Astrocyte (in vitro differentiated cells and primary cell): ENCODE data around the gene GFOD1.

Experiments used
- EZH2 ChIP-seq: IDR thresholded peaks from 2 replicates; pipeline ENCODE4 v1.6.1; 2012; ENCODE audit warnings: mild to moderate bottlenecking, low read length, inconsistent platforms; ENCODE audit not compliant: insufficient read depth
- TF ChIP-seq, protein P1 (sequence below): IDR thresholded peaks from 2 replicates; pipeline ENCODE4 v1.5.1; 2011; ENCODE audit warnings: low read depth, mild to moderate bottlenecking, inconsistent platforms, low read length, moderate library complexity; ENCODE audit not compliant: insufficient read depth

DNA sequence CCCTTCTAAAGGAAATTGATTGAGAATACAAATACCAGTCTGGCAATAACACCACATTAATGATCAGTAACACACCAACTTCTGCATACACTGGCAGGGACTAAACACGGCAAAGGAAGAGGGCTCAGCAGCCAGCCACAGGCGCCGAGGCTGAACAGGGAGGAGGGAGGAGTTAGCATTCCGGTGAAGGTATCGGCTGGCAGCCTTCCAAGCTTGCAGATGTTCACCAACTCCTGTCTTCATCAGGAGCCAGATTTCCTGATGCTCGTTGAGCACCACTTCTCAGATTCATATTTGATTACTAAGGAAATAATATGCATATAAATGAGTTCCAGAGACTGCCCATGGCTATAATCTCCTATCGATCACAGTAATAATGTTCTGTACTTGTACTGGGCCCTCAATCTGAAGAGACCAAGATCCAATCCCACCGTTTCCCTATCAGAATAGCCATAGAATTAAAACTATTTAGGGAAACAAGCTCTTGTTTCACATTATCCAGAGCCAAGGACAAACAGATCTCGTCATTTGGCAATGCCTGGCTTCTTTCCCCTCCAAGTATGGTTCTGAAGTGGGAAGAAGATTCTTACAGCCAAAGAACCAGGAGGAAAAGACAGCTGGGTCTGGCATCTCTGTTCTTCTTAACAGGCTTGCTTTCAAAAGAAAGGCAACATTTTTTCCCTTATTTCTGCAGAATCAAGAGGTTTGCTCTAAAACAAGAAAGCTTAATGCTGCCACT, 42.2 kb downstream of the GFOD1 start:
- TF ChIP-seq, protein P1, sequence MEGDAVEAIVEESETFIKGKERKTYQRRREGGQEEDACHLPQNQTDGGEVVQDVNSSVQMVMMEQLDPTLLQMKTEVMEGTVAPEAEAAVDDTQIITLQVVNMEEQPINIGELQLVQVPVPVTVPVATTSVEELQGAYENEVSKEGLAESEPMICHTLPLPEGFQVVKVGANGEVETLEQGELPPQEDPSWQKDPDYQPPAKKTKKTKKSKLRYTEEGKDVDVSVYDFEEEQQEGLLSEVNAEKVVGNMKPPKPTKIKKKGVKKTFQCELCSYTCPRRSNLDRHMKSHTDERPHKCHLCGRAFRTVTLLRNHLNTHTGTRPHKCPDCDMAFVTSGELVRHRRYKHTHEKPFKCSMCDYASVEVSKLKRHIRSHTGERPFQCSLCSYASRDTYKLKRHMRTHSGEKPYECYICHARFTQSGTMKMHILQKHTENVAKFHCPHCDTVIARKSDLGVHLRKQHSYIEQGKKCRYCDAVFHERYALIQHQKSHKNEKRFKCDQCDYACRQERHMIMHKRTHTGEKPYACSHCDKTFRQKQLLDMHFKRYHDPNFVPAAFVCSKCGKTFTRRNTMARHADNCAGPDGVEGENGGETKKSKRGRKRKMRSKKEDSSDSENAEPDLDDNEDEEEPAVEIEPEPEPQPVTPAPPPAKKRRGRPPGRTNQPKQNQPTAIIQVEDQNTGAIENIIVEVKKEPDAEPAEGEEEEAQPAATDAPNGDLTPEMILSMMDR, result no peak
- TF ChIP-seq EZH2, result no peak
